ENCODE results near the gene GRM5.
"Not testable (repeated sequence)": the region's sequence is repeated elsewhere in the genome, so short reads cannot be mapped to it uniquely, and the experiment has no call there.

Gene GRM5

DNA sequence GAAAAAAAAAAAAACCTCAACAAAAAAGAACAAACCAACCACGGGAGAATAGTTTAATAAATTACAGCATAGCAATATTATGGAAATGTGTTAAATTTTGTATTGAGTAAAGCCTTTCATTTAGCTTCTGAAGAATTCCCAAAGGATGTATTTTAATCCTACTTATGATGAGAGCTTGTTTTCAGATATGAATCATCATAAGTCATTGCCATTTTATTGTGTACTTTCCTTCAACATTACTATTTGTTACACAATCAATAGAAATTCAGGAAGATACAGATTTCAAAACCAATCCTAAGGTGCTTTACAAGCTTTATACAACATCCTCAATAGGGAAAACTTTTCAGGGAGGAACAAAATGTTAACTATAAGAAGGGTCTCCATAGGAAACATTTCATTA lies 527.7 kb downstream of the GRM5 start:
- DNase-seq (ENCODE audit: low read depth), result no peak

- DNase-seq (ENCODE audit: low read depth), result no peak
Observed at GRCh38 chr11:88537613-88538012, 528.2 kb downstream of the GRM5 start.

GRCh38 chr11:88536616-88537265 lies 529.0 kb downstream of the GRM5 start:
- DNase-seq (ENCODE audit: low read depth), result no peak

DNA sequence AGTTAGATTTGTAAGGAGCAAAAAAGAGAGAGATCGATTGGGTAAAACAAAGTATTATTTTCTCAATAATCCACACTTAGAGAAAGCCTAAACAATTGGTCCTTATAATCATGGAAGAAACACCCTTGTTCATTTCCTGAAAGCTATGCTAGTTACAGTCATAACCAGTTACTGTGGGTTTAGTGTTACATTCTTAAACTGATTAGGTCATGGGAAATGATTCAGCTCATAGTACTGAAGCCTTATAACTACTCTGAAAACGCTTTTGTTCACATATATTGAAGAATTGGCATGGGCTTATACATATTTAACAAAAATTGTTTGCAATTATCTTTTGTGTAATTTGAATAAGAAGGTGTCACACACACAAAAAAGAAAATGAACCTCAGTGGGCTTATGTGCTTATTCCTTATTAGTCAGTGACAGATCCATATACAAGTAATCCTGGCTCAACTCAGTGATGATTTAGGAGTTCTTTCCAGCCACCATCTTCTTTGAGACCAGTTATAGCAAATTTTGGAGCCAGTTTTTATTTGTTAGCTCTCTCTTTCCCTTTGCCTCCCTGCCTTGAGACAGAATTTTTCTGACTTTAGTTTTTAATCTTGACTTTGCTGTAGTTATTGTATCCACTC lies 529.8 kb downstream of the GRM5 start:
- DNase-seq (ENCODE audit: low read depth), result no peak

DNA sequence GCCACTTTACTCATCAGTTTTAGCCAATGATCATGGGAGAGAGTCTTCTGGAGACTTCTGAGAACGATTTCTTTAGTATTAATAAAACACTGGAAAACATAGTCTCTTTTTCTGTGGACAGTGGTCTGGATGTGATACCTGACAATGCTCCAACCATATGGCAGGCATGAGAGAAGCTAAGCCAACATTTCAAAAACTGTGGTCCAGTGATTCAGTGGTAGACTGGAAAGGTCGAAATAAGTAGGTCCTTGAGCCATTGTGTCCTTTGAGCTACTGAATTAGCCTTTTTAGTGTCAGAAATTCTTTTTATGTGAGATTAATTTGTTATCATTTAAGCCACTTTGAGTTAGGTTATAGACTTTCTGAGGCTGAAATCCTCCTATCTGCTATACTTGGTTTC lies 530.5 kb downstream of the GRM5 start:
- no peak for DNase-seq (ENCODE audit: low read depth)

DNA sequence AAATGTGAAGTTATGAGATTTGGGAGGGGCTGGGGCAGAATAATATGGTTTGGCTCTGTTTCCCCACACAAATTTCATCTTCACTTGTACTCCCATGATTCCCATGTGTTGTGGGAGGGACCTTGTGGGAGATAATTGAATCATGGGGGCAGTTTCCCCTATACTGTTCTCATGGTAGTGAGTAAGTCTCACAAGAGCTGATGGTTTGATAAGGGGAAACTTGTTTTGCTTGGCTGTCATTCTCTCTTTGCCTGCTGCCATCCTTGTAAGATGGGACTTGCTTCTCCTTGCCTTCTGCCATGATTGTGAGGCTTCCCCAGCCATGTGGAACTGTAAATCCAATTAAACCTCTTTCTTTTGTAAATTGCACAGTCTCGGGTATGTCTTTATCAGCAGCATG lies 531.1 kb downstream of the GRM5 start:
- not testable (repeated sequence) for DNase-seq (ENCODE audit: low read depth)

DNA sequence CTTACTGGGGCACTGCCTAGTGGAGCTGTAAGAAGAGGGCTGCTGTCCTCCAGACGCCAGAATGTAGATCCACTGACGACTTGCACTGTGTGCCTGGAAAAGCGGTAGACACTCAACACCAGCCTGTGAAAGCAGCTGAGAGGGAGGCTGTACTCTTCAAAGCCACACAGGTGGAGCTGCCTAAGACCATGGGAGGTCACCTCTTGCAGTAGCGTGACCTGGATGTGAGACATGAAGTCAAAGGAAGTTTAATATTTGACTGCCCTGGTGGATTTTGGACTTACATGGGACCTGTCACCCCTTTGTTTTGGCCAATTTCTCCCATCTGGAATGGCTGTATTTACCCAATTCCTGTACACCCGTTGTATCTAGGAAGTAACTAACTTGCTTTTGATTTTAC lies 531.6 kb downstream of the GRM5 start:
- DNase-seq (ENCODE audit: low read depth), result no peak

GRCh38 chr11:88533001-88533400 lies 532.8 kb downstream of the GRM5 start:
- DNase-seq (ENCODE audit: low read depth), result no peak

DNA sequence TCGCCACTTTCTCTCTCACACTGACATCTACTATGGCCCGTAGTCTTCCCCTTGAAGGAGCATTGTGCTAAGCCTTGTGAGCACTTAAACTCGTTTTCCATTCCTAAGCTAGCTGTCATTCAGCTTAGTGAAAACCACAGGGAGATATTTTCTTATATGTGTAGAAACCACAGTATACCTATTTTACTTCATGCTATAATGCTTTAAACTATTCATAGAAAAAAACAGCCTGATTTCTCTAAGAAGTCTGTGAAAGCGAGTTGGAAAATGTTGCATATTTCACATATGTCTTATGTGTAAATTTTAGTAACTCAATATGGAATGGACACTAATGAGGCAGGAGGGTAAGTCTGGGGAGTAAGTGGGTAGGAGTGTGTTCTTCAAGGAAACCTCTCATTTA lies 534.0 kb downstream of the GRM5 start:
- DNase-seq (ENCODE audit: low read depth), result no peak

GRCh38 chr11:88529426-88529825 lies 536.4 kb downstream of the GRM5 start:
- no peak for DNase-seq (ENCODE audit: low read depth)

GRCh38 chr11:88523386-88524071 lies 542.3 kb downstream of the GRM5 start:
- no peak for DNase-seq (ENCODE audit: low read depth)

DNA sequence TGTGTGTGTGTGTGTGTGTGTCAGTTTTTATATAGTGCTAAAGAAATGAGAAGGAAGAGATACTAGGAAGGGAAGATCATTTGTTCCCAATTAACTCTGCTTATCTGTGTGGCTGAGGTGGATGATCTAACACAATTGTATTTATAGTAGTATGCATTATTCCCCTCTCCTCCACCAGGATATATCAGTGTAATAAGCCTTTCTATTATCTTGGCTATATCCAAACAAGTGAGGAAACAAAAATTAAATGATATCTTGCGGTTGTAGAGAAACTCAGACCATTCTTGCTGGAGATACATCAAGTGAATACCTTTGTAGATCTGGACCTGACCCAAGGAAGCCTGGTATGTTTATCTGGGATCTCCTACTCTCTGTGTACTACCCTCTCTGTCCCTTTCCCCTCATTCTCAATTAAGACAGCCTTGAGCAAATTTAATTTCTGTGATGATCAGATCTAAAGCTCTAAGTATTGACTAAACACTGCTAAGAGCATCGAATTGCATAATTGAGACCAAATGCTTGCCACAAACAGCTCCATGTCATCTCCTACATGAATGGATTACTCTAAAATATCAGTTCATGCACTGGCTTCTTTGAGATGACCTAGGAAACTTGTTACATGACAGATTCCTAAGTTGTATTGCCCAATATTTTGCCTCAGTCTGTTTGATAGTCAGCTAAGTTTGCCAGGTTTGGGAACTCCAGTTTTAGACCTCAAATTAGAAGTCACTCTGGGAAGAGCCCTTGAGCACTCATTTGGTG lies 543.0 kb downstream of the GRM5 start:
- DNase-seq (ENCODE audit: low read depth), result no peak

- no peak for DNase-seq (ENCODE audit: low read depth)
Observed at GRCh38 chr11:88521799-88522201, 544.0 kb downstream of the GRM5 start.

DNA sequence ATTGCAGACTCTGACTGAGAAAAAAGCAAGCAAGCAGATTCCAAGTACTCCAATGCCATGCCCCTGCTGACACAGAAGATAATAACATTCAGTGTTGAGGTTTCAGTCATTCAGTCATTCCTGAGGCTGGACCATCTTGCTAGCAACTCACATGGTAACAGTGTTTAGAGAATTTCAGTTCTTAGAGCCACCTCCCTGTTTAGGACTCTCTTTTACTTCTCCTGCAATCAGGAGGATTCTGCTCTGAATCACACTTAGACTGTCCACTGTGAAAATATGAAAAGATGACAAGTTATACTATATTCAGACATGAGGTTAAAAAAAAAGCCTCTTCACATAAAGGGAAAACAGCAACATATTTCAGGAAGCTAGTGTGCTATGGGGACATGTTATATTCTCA lies 544.4 kb downstream of the GRM5 start:
- no peak for DNase-seq (ENCODE audit: low read depth)

DNA sequence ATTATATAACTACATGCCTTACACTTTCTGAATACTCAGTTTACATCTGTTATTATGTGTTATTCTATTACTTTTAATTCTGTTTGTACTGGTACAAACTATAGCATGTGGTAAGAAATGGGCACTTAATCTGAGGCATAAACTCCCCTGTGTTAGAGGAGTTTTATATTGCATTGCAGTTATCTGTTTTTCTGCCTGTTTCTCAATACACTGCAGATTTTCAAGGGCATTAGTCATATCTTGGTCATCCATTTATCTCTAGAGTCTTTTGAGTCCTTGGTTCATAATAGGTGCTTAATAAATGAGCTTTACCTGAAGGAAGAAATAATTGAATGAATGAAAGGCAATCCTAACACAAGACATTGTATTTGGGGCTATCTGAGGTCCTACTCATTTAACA lies 545.4 kb downstream of the GRM5 start:
- DNase-seq (ENCODE audit: low read depth), result no peak

DNA sequence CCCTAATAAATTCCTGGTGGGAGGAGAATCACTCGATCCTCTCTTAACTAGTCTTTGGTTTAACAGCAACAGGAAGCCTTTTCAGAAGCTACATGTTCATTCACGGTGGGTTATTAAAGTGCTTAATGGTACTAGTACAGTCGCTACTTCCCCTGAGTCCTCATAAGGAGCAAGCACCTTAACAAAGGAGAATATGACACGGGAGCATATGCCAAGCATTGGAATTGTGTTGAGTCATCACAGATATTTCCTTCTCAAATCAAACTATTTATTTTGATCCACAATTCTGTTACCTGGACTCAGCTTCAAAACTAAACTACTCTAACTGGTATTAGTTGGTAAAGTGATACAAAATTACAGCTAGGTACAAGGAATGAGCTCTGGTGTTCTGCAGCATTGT lies 550.8 kb downstream of the GRM5 start:
- no peak for DNase-seq (ENCODE audit: low read depth)

DNA sequence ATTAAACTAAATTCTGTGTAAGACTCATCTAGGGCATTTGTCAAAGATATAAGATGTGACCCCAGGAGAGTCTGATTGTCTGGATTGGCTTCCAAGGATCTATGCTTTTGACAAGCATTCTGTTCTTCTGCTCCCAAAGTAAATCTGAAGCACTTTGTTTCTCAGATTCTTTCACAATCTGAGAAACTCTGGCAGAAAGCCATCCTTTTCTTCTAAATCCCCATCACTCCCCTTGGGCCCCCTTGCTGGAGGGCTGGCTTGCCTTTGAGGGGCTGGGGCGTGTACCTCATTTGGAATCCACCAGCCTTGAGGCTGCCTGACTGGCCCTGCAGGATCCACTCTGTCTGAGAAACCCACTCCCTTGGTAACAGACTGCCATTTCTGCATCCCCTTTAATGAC lies 554.8 kb downstream of the GRM5 start:
- no peak for DNase-seq (ENCODE audit: low read depth)

DNA sequence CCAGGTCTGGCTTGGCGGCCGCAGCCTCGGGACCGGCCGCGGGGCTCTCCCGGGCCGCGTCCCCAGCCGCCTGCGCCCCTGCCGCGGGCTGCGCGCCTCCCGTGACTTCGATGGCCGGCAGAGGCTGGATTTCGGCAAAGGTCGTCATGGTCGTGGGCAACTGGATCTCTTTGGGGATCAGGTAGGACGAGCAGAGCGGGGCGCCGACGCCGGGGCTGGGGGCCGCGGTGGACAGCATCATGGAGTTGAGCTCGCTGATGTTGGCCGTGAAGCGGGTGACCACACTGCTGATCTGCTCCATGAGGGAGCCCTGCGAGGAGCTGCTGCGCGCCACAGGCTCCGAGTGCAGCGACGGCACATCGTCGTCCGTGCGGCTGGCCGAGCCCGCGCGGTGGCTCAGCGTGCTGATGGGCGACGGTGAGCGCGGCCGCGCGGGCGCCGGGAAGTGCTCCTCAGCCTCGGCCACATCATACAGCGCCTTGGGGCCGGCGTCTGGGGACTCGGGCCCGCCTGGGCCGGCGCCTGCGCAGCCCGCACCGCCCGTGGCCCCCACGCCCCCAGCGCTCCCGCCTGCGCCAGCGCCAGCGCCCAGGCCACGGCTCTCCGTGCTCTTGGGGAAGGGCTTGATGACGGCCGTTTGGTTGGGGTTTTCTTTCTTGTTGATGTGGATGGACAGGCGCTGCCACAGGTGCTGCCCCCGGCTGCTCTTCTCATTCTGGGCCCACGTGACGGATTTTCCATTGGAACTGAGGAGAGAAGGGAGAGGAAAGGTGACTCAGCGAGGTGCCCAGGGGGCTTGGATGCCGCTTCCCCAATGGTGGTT lies 556.8 kb downstream of the GRM5 start:
- no peak for DNase-seq (ENCODE audit: low read depth)

GRCh38 chr11:88508418-88508758 lies 557.4 kb downstream of the GRM5 start:
- DNase-seq (ENCODE audit: low read depth), result no peak

GRCh38 chr11:88507771-88508417 lies 557.9 kb downstream of the GRM5 start:
- no peak for DNase-seq (ENCODE audit: low read depth)

DNA sequence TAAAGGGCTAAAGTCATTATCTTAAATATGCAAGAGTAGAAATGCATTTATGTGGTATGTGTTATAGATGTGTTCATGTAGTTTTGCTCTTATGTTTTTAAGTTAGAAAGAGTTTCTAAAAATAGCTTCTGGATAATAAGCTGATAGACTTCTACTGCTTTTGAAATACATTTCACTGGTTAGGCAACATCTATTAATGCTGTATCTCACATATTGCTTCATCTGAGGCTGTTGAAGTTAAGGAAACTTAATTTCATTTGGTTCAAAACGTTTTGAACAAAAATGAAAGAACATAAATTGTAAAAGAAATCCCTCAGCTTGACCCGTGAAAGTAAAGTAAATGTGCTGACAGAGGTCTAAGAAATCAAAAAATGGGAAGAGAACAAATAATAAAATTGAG lies 564.2 kb downstream of the GRM5 start:
- no peak for DNase-seq (ENCODE audit: low read depth)

DNA sequence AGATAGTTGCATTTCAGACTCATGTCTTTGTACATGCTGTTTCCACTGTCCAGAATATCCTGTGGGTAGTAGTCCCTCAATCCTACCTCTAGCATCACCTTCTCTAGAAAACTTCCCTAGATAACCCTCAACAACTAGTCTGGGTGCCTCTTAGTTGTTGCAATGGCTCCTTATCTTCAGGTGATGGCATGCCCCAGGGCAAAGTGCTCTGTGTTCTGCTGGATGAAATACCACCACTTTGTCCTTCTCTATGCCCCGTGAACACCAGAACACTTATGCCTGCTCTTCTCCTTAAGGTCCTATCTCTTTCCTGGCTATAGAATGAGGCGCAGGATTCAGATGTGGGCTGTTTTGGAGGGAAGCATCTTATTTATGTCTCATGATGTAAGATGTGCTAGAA lies 569.9 kb downstream of the GRM5 start:
- DNase-seq (ENCODE audit: low read depth), result no peak

Data from stimulated activated CD8-positive, alpha-beta memory T cell treated with anti-CD3 and anti-CD28 coated beads, Interleukin-15, amount 100 ng/mL, for 24 hours (primary cell).